Uterus (tissue), 2 donors: Measurements from ENCODE around the gene UNC79.

Source experiments
- POLR2A ChIP-seq, 2 donors: fragments of 450-650 bp; IDR thresholded peaks; one replicate each; pipeline ENCODE4 v1.6.1; 2016; ENCODE audit warnings: antibody characterized with exemption in 2 of 2, mild to moderate bottlenecking in 1 of 2, moderate library complexity in 1 of 2
- TF ChIP-seq, protein P1 (sequence below), 4 experiments: fragments of 200-600 bp in 2 of 4; fragments of 450-650 bp in 2 of 4; sonication (generic) in 2 of 4; IDR thresholded peaks; one replicate each; pipeline ENCODE4 v1.5.1; 2016 to 2019; ENCODE audit warnings: antibody characterized with exemption in 4 of 4, mild to moderate bottlenecking in 2 of 4, moderate library complexity in 1 of 4

GRCh38 chr14:93490001-93490400 is 59.3 kb downstream of the UNC79 start:
- TF ChIP-seq, protein P1, sequence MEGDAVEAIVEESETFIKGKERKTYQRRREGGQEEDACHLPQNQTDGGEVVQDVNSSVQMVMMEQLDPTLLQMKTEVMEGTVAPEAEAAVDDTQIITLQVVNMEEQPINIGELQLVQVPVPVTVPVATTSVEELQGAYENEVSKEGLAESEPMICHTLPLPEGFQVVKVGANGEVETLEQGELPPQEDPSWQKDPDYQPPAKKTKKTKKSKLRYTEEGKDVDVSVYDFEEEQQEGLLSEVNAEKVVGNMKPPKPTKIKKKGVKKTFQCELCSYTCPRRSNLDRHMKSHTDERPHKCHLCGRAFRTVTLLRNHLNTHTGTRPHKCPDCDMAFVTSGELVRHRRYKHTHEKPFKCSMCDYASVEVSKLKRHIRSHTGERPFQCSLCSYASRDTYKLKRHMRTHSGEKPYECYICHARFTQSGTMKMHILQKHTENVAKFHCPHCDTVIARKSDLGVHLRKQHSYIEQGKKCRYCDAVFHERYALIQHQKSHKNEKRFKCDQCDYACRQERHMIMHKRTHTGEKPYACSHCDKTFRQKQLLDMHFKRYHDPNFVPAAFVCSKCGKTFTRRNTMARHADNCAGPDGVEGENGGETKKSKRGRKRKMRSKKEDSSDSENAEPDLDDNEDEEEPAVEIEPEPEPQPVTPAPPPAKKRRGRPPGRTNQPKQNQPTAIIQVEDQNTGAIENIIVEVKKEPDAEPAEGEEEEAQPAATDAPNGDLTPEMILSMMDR (IDR thresholded peaks at IDR 0.05), result no peak
- TF ChIP-seq POLR2A (IDR thresholded peaks at IDR 0.05), result no peak
